ENCODE results near the gene PRR14. TPM values are rescaled to one million over a fixed set of nuclear protein-coding genes. Genes with fewer than 3 reads are reported as not detected.
A peak's percentile ranks its signal among the peaks of the same experiment; 100 is the strongest.

The PRR14 gene
- total and polyA plus RNA-seq, 2 of the 4 experiments (the other 2 are of a cell fraction) = 1.4 to 11.9 TPM

DNA sequence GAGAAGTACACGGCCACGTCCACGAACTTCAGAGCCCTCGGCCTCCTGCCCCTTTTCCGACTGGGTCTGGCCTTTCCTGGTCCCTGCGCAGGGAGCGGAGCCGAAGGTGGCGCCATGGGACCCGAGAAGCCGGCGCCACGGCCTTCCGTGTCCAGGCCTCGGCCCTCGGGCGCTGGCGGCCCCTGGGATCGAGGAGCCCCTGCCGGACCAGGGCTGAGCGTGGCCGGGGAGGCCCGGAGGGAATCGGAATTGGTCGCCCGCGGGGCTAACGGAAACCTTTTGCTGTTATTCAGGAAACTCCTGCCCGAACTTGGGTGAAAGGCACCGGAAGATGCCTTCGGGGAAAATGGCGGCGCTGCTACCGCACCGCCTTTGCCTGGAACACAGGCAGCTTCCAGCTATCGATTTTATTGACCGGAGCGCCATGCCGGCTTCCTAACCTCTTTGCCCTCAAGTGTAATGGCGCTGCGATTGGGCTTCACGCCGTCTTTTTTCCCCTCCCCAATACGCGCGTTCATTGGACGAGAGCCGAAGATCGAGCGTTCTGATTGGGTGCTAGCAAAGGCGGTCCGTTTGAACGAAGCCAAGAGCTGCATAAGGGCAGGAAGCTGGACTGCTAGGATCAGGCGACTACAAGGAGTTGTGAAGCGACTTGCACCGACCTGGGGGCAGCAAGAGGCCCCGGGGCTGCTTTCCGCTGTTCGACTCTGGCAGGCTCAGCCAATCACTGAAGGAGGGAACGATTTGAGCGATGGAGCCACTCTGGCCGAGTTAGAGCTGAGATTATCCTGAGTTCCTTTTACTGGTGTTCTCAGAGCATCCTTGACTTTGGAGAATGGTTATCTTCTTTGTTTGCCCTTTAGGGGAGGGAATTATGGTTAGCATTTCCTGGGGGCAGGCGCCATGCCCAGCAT lies 40.6 kb upstream of the PRR14 start, which contains the start of gene ZNF689:
Gene ZNF689 (minus strand): TSS at position 464 of the 914 bp plus-strand sequence. CDS start 348 bp downstream, at position 116.
- ChIA-PET POLR2A (ENCODE audit: unreplicated experiment) (interaction anchor here (0.7 to 0.8 kb wide), 2 partner anchors 12 to 155 kb away, joined by 3 to 4 read pairs; no protein-coding TSS in a partner anchor), CTCF (interaction anchor here (1.4 kb wide), 1 partner anchor 40 kb away, joined by 3 read pairs; no protein-coding TSS in a partner anchor)
- peak within 1 kb of the TSS; percentile 96 for H2AFZ ChIP-seq (replicated peaks; ENCODE audit: low read length, poor library complexity)
- H3K36me3 ChIP-seq (ENCODE audit: control insufficient read depth, insufficient read depth, low read length) = peaks cover 9% of the 10 kb centered on the region; the same call in 1 of the 2 replicates
- H3K4me1 ChIP-seq (ENCODE audit: control insufficient read depth, insufficient read depth, low read length) = no peaks in the 10 kb centered on the region
- peaks cover 11 to 27% of the 10 kb centered on the region in 2 experiments; a peak in 3 of 4 replicates for H3K79me1 ChIP-seq (ENCODE audit: low read depth in 1 of 2, low read length in 2 of 2)
- peak within 1 kb of the TSS; percentile 90; the same call in 2 of the 3 replicates for H2BK15ac ChIP-seq (ENCODE audit: low read depth, low read length)
- H3K56ac ChIP-seq (ENCODE audit: extremely low read depth, insufficient read depth, low read length) = peak within 1 kb of the TSS; percentile 71
- peak within 1 kb of the TSS; percentile 93 for H3K4me2 ChIP-seq (ENCODE audit: low read depth, low read length)
- peak within 1 kb of the TSS; percentile 58; the same call in 1 of the 2 replicates for H2AK5ac ChIP-seq (ENCODE audit: low read depth, low read length)
- no peaks in the 10 kb centered on the region for H3K27me3 ChIP-seq (ENCODE audit: control insufficient read depth, insufficient read depth, low read length)
- peak; percentile 4; the same call in 1 of the 2 replicates for TF ChIP-seq CTCF (conservative IDR thresholded peaks at IDR 0.05; ENCODE audit: low read depth, low read length)
- peak; percentile 90 for TF ChIP-seq FOS (IDR thresholded peaks at IDR 0.05; ENCODE audit: low read depth, low read length)
- TF ChIP-seq POLR2A (IDR thresholded peaks at IDR 0.05; ENCODE audit: low read depth, low read length) = peak; percentile 64; the same call in 1 of the 2 replicates
- no peak for TF ChIP-seq SMC3 (IDR thresholded peaks at IDR 0.05; ENCODE audit: low read depth, low read length)
- no peak for TF ChIP-seq CHD1 (IDR thresholded peaks at IDR 0.05; ENCODE audit: low read depth, low read length)
- TF ChIP-seq NFE2L2 (IDR thresholded peaks at IDR 0.05; ENCODE audit: low read depth, low read length) = no peak
- no peak for TF ChIP-seq MAFK (IDR thresholded peaks at IDR 0.05; ENCODE audit: low read depth, low read length)
- H3K14ac ChIP-seq (replicated peaks; ENCODE audit: low read depth, low read length) = peak within 1 kb of the TSS; percentile 93
- ATAC-seq (ENCODE audit: low read depth) (peak; percentile 88), DNase-seq (peak; percentile 96)
- peak within 1 kb of the TSS; percentile 83 for H3K4ac ChIP-seq (ENCODE audit: low read depth, low read length)
- H2BK20ac ChIP-seq (ENCODE audit: low read depth, low read length) = no peak within 1 kb of the TSS
- no peaks in the 10 kb centered on the region for H4K20me1 ChIP-seq (ENCODE audit: insufficient read depth, low read length)
- intact Hi-C loops (cut with micrococcal nuclease) = no loop called here
- H4K5ac ChIP-seq (ENCODE audit: low read depth, low read length) = peak within 1 kb of the TSS; percentile 89
- peak within 1 kb of the TSS; percentile 78 for H3K27ac ChIP-seq (ENCODE audit: insufficient read depth, low read length)
- peak within 1 kb of the TSS; percentile 73 for H3K4me3 ChIP-seq (ENCODE audit: insufficient read depth, low read depth, low read length)
- peak within 1 kb of the TSS; percentile 88 for H2AK9ac ChIP-seq (replicated peaks; ENCODE audit: low read depth, low read length, poor library complexity)
- peak within 1 kb of the TSS; percentile 93 to 97 for H4K8ac ChIP-seq (ENCODE audit: low read depth in 2 of 2, low read length in 2 of 2)
- TSS peak; percentile 64 for BruUV-seq (replicated peaks)
- peak within 1 kb of the TSS; percentile 68 for H3K18ac ChIP-seq (ENCODE audit: low read depth, low read length)
- peak within 1 kb of the TSS; percentile 65 for H2BK5ac ChIP-seq (ENCODE audit: low read depth, low read length, poor library complexity, severe bottlenecking)
- no peaks in the 10 kb centered on the region for H3K9me3 ChIP-seq (ENCODE audit: control insufficient read depth, insufficient read depth, low read length)
- dilution Hi-C loops (cut with HindIII; ENCODE audit: low sequenced_read_pairs, unreplicated experiment) = no loop called here
- H4K91ac ChIP-seq (ENCODE audit: insufficient read depth, low read depth, low read length) = peak within 1 kb of the TSS; percentile 88
- WGBS, 2 experiments (ENCODE audit: extremely low coverage in 2 of 2, insufficient read length in 1 of 2) = 1% methylated on average over 36 of the region's 63 CpGs; no CpG with 5 or more reads in 1 of the 2 experiments
- peak within 1 kb of the TSS; percentile 72 for H3K9ac ChIP-seq (ENCODE audit: low read depth, low read length)
- H2BK120ac ChIP-seq (ENCODE audit: low read depth, low read length) = peak within 1 kb of the TSS; percentile 70
- in situ Hi-C loops (cut with MboI; ENCODE audit: low sequenced_read_pairs) = no loop called here
- H3K23ac ChIP-seq (ENCODE audit: low read depth, low read length) = peak within 1 kb of the TSS; percentile 93
- no peaks in the 10 kb centered on the region for H3K9me1 ChIP-seq (ENCODE audit: insufficient read depth, low read length)
